Measurements from ENCODE around the gene PHF10. TPM values are rescaled to one million over a fixed set of nuclear protein-coding genes. Genes with fewer than 3 reads are reported as not detected.

Gene PHF10
- total and polyA plus RNA-seq, 2 donors (not counting 1 experiment from before 2014, with no cell fraction given) = 32.9 to 74.6 TPM

GRCh38 chr6:169726963-169727362, 2.7 kb upstream of the PHF10 start:
- Histone ChIP-seq H3K79me2 (ENCODE audit: control insufficient read depth, insufficient read depth, low read length) (no peaks in the 10 kb centered on the region), H2AFZ (ENCODE audit: insufficient read depth, low read depth, low read length, poor library complexity, severe bottlenecking) (no peak overlapping the region), H3K4me3 (ENCODE audit: control extremely low read depth in 1 of 5, extremely low read depth in 1 of 5, insufficient read depth in 1 of 5, low read depth in 2 of 5, low read length in 4 of 5) (no peak overlapping the region), H3K9ac (ENCODE audit: low read length) (no peak overlapping the region), H3K27me3 (replicated peaks in 1 of 4; ENCODE audit: control extremely low read depth in 1 of 4, control insufficient read depth in 3 of 4, insufficient read depth in 4 of 4, low read length in 3 of 4) (no peaks in the 10 kb centered on the region), H3K36me3 (replicated peaks in 1 of 2; ENCODE audit: control extremely low read depth in 1 of 2, control insufficient read depth in 1 of 2, extremely low read depth in 1 of 2, insufficient read depth in 2 of 2, low read length in 1 of 2) (no peaks in the 10 kb centered on the region), H3K4me2 (replicated peaks; ENCODE audit: low read depth, low read length, poor library complexity, severe bottlenecking) (no peak overlapping the region), H4K20me1 (ENCODE audit: control insufficient read depth, insufficient read depth, low read length, poor library complexity, severe bottlenecking) (no peaks in the 10 kb centered on the region), H3K27ac (ENCODE audit: low read length in 2 of 2) (no peak overlapping the region), H3K4me1 (ENCODE audit: control insufficient read depth in 2 of 2, insufficient read depth in 2 of 2, low read length in 2 of 2) (peaks cover 12 to 14% of the 10 kb centered on the region in 2 donors), H3K9me3 (ENCODE audit: control extremely low read depth in 1 of 3, control insufficient read depth in 2 of 3, insufficient read depth in 1 of 3, low read length in 2 of 3) (no peaks in the 10 kb centered on the region)
- Mint-ChIP-seq H3K27ac (no peak overlapping the region), H3K4me3 (no peak overlapping the region), H3K9me3 (ENCODE audit: insufficient read depth) (no peaks in the 10 kb centered on the region), H3K4me1 (peaks cover 13% of the 10 kb centered on the region), H3K27me3 (no peaks in the 10 kb centered on the region)
- no peak for TF ChIP-seq EZH2 (IDR thresholded peaks at IDR 0.05; ENCODE audit: borderline replicate concordance, insufficient read depth, low read depth, low read length, poor library complexity, severe bottlenecking)
- no peak for TF ChIP-seq CTCF (IDR thresholded peaks at IDR 0.05)
- DNase-seq (no peak), ATAC-seq (ENCODE audit: low read depth) (no peak)
- intact Hi-C loops (cut with micrococcal nuclease) = loop anchor here (10.0 kb wide), 1 partner anchor 568 kb away; the partner anchor contains the start of gene DLL1
- POLR2A ChIA-PET = no interaction called here
- CTCF ChIA-PET = interaction anchor here (0.8 to 1.0 kb wide), 2 partner anchors 11 to 25 kb away, joined by 3 read pairs; partner anchors contain the start of genes C6orf120 and WDR27

- peaks cover 17 to 18% of the 10 kb centered on the region in 2 donors for H3K4me1 ChIP-seq (ENCODE audit: control insufficient read depth in 2 of 2, insufficient read depth in 2 of 2, low read length in 2 of 2)
- ATAC-seq (ENCODE audit: low read depth) (no peak), DNase-seq (no peak)
- H3K9ac ChIP-seq (ENCODE audit: low read length) = no peak overlapping the region
- intact Hi-C loops (cut with micrococcal nuclease) = loop anchor here (10.0 kb wide), 1 partner anchor 569 kb away; the partner anchor contains the start of gene DLL1
- H3K4me2 ChIP-seq (replicated peaks; ENCODE audit: low read depth, low read length, poor library complexity, severe bottlenecking) = no peak overlapping the region
- CTCF ChIA-PET = interaction anchor here (0.8 to 1.7 kb wide), 3 partner anchors 12 to 23 kb away, joined by 3 to 4 read pairs (median 3); no protein-coding TSS in a partner anchor
- H3K4me1 Mint-ChIP-seq = peaks cover 20% of the 10 kb centered on the region
- no peak overlapping the region for H3K4me3 ChIP-seq (ENCODE audit: control extremely low read depth in 1 of 5, extremely low read depth in 1 of 5, insufficient read depth in 1 of 5, low read depth in 2 of 5, low read length in 4 of 5)
- H3K4me3 Mint-ChIP-seq = peak overlapping the region; percentile 90
- no peak overlapping the region for H3K27ac ChIP-seq (ENCODE audit: low read length in 2 of 2)
- WGBS (ENCODE audit: insufficient coverage) = no CpG with 5 or more reads among the region's 1 CpG
- TF ChIP-seq EZH2 (IDR thresholded peaks at IDR 0.05; ENCODE audit: borderline replicate concordance, insufficient read depth, low read depth, low read length, poor library complexity, severe bottlenecking) (no peak), CTCF (IDR thresholded peaks at IDR 0.05) (no peak)
- no peaks in the 10 kb centered on the region for H4K20me1 ChIP-seq (ENCODE audit: control insufficient read depth, insufficient read depth, low read length, poor library complexity, severe bottlenecking)
- H3K27me3 Mint-ChIP-seq = no peaks in the 10 kb centered on the region
- H3K79me2 ChIP-seq (ENCODE audit: control insufficient read depth, insufficient read depth, low read length) = peaks cover 9% of the 10 kb centered on the region
- no peaks in the 10 kb centered on the region for H3K9me3 ChIP-seq (ENCODE audit: control extremely low read depth in 1 of 3, control insufficient read depth in 2 of 3, insufficient read depth in 1 of 3, low read length in 2 of 3)
- H3K9me3 Mint-ChIP-seq (ENCODE audit: insufficient read depth) = no peaks in the 10 kb centered on the region
- H2AFZ ChIP-seq (ENCODE audit: insufficient read depth, low read depth, low read length, poor library complexity, severe bottlenecking) = no peak overlapping the region
- POLR2A ChIA-PET = no interaction called here
- peak overlapping the region; percentile 57 for H3K27ac Mint-ChIP-seq
- no peaks in the 10 kb centered on the region for H3K36me3 ChIP-seq (replicated peaks in 1 of 2; ENCODE audit: control extremely low read depth in 1 of 2, control insufficient read depth in 1 of 2, extremely low read depth in 1 of 2, insufficient read depth in 2 of 2, low read length in 1 of 2)
- no peaks in the 10 kb centered on the region for H3K27me3 ChIP-seq (replicated peaks in 1 of 4; ENCODE audit: control extremely low read depth in 1 of 4, control insufficient read depth in 3 of 4, insufficient read depth in 4 of 4, low read length in 3 of 4)
These were observed 1.7 kb upstream of the PHF10 start for GRCh38 chr6:169726049-169726400.
